Suprapubic skin (tissue), 4 donors: ENCODE results near the gene IQCM.

ENCODE experiments used
- EP300 ChIP-seq: sonication (generic); formaldehyde crosslinking; IDR thresholded peaks from one replicate; pipeline ENCODE4 v1.6.1; 2017; ENCODE audit warnings: antibody characterized with exemption
- POLR2A ChIP-seq, 2 donors: fragments of 450-650 bp; IDR thresholded peaks; one replicate each; pipeline ENCODE4 v1.6.1; 2017; ENCODE audit warnings: antibody characterized with exemption in 2 of 2, mild to moderate bottlenecking in 2 of 2, moderate library complexity in 2 of 2
- POLR2AphosphoS5 ChIP-seq, 3 donors: sonication (generic); formaldehyde crosslinking; IDR thresholded peaks; one replicate each; pipeline ENCODE4 v1.6.1; 2017; ENCODE audit warnings: antibody characterized with exemption in 3 of 3
- TF ChIP-seq, protein P1 (sequence below), 2 donors: fragments of 200-600 bp in 1 of 2; fragments of 450-650 bp in 1 of 2; sonication (generic) in 1 of 2; IDR thresholded peaks; one replicate each; pipeline ENCODE4 v1.5.1; 2016 to 2019; ENCODE audit warnings: antibody characterized with exemption in 2 of 2, mild to moderate bottlenecking in 1 of 2, moderate library complexity in 1 of 2

DNA sequence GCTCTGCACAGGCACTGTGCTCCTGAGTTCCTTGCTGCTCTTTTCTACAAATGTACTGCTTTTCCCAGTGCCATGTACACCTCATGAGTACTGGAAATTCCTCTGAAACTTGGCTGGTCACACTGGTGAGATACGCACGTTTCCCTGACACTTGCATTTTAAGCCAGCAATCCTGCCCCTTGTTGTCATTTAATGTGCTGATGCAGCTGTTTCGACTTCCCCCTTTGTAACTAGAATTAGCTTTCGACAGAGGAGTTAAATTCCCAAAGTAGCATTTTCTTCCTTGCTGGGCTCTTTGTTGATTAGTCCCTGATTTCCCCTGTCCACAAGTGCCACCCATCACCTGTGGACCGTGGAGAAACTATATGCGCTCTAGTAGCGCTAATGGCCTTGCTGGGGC, 77.5 kb downstream of the IQCM start:
- no peak for TF ChIP-seq EP300
- TF ChIP-seq, protein P1, sequence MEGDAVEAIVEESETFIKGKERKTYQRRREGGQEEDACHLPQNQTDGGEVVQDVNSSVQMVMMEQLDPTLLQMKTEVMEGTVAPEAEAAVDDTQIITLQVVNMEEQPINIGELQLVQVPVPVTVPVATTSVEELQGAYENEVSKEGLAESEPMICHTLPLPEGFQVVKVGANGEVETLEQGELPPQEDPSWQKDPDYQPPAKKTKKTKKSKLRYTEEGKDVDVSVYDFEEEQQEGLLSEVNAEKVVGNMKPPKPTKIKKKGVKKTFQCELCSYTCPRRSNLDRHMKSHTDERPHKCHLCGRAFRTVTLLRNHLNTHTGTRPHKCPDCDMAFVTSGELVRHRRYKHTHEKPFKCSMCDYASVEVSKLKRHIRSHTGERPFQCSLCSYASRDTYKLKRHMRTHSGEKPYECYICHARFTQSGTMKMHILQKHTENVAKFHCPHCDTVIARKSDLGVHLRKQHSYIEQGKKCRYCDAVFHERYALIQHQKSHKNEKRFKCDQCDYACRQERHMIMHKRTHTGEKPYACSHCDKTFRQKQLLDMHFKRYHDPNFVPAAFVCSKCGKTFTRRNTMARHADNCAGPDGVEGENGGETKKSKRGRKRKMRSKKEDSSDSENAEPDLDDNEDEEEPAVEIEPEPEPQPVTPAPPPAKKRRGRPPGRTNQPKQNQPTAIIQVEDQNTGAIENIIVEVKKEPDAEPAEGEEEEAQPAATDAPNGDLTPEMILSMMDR (IDR thresholded peaks at IDR 0.05): no peak
- TF ChIP-seq POLR2AphosphoS5 (IDR thresholded peaks at IDR 0.05): no peak
- no peak for TF ChIP-seq POLR2A (IDR thresholded peaks at IDR 0.05)
